WERI-Rb-1 (cell line): ENCODE data around the gene USP9X.
"Not testable (repeated sequence)": the region's sequence is repeated elsewhere in the genome, so short reads cannot be mapped to it uniquely, and the experiment has no call there.

Source experiments
- DNase-seq: peaks from one replicate; pipeline ENCODE4 v3.0.0-alpha.2; 2020
- H3K27ac ChIP-seq: fragments of 250-450 bp; sonication (Bioruptor Pico); 2 replicates; pipeline ENCODE4 v1.5.1; 2020; ENCODE audit warnings: mild to moderate bottlenecking, moderate library complexity
- H3K27me3 ChIP-seq: fragments of 250-450 bp; sonication (Bioruptor Pico); 2 replicates; pipeline ENCODE4 v1.5.1; 2021; ENCODE audit warnings: mild to moderate bottlenecking, low read depth, moderate library complexity; ENCODE audit not compliant: insufficient read depth, severe bottlenecking
- H3K36me3 ChIP-seq: fragments of 250-450 bp; sonication (Bioruptor Pico); 2 replicates; pipeline ENCODE4 v1.5.1; 2020; ENCODE audit warnings: mild to moderate bottlenecking, moderate library complexity
- H3K4me3 ChIP-seq: 2 replicates; pipeline ENCODE4 v1.5.1; 2011; ENCODE audit warnings: low read depth, mild to moderate bottlenecking, control low read depth, low read length
- H3K9me3 ChIP-seq: fragments of 250-450 bp; sonication (Bioruptor Pico); 2 replicates; pipeline ENCODE4 v1.5.1; 2021; ENCODE audit warnings: mild to moderate bottlenecking, moderate library complexity; ENCODE audit not compliant: severe bottlenecking
- TF ChIP-seq, protein P1 (sequence below): IDR thresholded peaks from 2 replicates; pipeline ENCODE4 v1.5.1; 2011; ENCODE audit warnings: low read depth, mild to moderate bottlenecking, control low read depth, inconsistent platforms, low read length

The USP9X gene

DNA sequence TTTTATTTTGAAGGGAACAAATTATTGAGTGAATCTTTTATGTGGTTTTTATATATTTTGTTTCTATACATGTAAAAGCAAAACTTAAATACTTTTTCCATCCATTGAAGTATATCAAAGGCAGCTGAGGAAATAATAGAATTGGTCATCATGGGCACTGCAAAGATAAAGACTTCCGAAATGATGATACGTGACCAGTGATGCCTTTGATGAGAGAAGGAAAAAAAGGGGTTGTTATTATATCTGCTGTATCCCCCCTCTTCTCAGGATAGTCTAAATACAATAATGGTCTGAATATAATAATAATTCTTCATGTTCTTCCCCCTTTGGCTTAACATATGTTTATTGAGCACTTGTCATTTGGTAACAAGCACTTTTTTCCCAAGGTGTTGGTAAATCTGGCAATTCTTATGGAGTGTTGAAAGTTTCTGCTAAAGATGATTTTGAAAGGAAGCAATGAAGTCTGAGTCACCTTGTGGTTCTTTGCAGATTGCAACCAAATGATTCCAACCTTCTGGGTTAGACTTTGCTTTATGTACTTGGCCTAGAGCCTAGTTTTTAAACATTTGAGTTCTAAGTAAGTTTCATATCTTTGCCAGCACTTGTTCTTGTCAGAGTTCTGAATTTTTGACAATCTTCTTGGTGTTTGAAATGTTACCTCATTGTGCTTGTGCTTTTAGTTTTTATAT lies 60.8 kb downstream of the USP9X start:
- H3K27me3 ChIP-seq = no peaks in the 10 kb centered on the region
- H3K27ac ChIP-seq = no peak overlapping the region
- DNase-seq = no peak
- H3K36me3 ChIP-seq = peaks cover 64% of the 10 kb centered on the region
- no peak overlapping the region for H3K4me3 ChIP-seq
- no peaks in the 10 kb centered on the region for H3K9me3 ChIP-seq
- TF ChIP-seq, protein P1, sequence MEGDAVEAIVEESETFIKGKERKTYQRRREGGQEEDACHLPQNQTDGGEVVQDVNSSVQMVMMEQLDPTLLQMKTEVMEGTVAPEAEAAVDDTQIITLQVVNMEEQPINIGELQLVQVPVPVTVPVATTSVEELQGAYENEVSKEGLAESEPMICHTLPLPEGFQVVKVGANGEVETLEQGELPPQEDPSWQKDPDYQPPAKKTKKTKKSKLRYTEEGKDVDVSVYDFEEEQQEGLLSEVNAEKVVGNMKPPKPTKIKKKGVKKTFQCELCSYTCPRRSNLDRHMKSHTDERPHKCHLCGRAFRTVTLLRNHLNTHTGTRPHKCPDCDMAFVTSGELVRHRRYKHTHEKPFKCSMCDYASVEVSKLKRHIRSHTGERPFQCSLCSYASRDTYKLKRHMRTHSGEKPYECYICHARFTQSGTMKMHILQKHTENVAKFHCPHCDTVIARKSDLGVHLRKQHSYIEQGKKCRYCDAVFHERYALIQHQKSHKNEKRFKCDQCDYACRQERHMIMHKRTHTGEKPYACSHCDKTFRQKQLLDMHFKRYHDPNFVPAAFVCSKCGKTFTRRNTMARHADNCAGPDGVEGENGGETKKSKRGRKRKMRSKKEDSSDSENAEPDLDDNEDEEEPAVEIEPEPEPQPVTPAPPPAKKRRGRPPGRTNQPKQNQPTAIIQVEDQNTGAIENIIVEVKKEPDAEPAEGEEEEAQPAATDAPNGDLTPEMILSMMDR = no peak

DNA sequence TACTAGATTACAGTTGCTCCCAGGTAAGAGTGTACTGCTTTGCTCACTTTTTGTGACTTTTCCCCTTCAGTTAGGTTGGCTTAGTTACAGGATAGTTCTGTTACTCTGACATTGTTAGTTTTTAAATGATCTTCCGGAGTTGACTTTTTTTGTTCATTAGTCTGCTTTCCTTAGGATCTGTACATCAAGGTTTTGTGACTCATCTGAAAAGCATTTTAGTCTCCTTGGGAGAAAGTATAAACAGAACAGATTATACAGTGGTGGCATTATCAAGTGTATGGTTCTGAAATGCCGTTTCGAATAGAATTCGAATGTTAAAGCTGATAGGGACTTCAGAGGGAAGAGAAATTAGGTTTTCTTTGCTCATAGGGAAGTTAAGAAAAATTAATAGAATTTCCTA lies 63.3 kb downstream of the USP9X start:
- Histone ChIP-seq H3K36me3 (peaks cover 61% of the 10 kb centered on the region), H3K9me3 (no peaks in the 10 kb centered on the region), H3K27ac (no peak overlapping the region), H3K4me3 (no peak overlapping the region), H3K27me3 (no peaks in the 10 kb centered on the region)
- no peak for DNase-seq
- TF ChIP-seq, protein P1 = no peak

DNA sequence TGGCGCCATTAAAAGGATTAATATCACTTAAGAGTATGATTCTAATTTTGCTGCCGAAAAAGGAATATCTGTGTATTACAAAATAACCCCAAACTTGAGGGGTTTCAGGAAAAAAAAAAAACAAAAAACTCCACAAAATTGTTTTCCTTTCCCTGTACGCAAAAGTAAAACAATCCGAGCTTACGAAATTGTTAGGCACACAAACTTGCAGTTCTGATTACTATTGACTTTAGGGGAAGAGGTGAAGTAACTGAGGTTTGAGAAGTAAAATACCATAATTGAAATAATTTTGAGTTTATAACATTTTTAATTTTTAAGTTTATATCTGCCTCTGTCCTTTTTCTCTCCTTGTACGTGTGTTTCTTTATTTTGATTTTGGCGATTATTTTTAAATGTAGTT lies 64.8 kb downstream of the USP9X start:
- TF ChIP-seq, protein P1 = no peak
- Histone ChIP-seq H3K27me3 (no peaks in the 10 kb centered on the region), H3K9me3 (no peaks in the 10 kb centered on the region), H3K36me3 (peaks cover 52% of the 10 kb centered on the region), H3K4me3 (no peak overlapping the region), H3K27ac (no peak overlapping the region)
- DNase-seq = no peak

DNA sequence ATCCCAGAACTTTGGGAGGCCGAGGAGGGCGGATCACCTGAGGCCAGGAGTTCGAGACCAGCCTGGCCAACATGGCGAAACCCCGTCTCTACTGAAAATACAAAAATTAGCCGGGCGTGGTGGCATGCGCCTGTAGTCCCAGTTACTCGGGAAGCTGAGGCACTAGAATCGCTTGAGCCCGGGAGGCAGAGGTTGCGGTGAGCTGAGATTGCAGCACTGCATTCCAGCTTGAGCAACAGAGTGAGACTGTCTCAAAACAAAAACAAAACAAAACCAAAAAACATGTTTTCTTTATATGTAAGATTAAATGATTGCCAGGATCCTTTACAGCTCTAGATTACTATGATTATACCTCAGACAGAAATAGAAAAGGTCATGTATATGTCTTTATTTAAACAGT lies 66.5 kb downstream of the USP9X start:
- H3K36me3 ChIP-seq = peaks cover 53% of the 10 kb centered on the region
- H3K4me3 ChIP-seq, H3K9me3 ChIP-seq, DNase-seq, H3K27me3 ChIP-seq, H3K27ac ChIP-seq: not testable (repeated sequence)

DNA sequence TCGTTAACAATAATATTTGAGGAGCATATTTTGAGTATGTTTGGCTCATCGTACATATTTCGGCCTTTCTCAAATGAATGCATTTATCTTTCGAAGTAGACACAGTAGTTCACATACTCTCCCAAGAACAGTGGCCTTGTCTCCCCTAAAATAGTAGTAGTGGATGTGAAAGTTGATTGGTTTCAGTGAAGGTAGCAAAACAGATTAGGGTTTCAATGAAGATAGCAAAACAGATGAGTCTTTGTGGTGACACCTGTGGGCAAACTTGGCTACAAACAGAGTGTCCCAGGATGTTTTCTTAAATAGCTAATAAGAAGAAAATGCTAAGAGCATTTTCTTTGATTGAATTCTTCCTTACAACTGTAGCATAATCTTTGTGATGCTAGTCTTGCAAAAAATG lies 67.0 kb downstream of the USP9X start:
- Histone ChIP-seq H3K4me3 (no peak overlapping the region), H3K9me3 (no peaks in the 10 kb centered on the region), H3K27ac (no peak overlapping the region), H3K27me3 (no peaks in the 10 kb centered on the region), H3K36me3 (peaks cover 58% of the 10 kb centered on the region)
- no peak for DNase-seq
- TF ChIP-seq, protein P1 = no peak

DNA sequence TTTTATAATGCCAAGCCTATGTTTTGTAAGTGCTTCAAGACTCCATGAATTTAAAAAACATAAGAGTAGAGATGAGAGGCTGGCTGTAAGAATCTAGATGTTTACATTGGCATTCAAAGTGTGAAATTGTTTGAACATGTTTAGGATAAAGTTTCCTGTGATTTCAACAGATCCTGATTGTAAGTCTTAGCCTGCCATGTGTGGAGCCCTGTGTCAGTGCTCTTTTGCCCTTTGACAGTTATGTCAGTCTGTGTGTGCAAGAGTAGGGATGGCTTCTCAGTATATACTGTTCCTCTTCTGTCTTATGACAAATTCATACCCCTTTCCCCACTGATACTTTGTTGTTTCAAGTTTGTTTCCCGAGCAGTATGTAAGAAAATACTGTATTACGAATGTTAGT lies 68.2 kb downstream of the USP9X start:
- no peaks in the 10 kb centered on the region for H3K9me3 ChIP-seq
- peaks cover 49% of the 10 kb centered on the region for H3K36me3 ChIP-seq
- no peak overlapping the region for H3K27ac ChIP-seq
- DNase-seq = no peak
- H3K4me3 ChIP-seq = no peak overlapping the region
- TF ChIP-seq, protein P1 = no peak
- H3K27me3 ChIP-seq = no peaks in the 10 kb centered on the region
